Myocyte (in vitro differentiated cells): ENCODE data around the gene MPG. TPM values are rescaled to one million over a fixed set of nuclear protein-coding genes. Genes with fewer than 3 reads are reported as not detected.
"Not testable (repeated sequence)": the region's sequence is repeated elsewhere in the genome, so short reads cannot be mapped to it uniquely, and the experiment has no call there.

ENCODE experiments used
- DNase-seq: peaks from one replicate; pipeline ENCODE4 v3.0.0-alpha.2; 2012; ENCODE audit warnings: low read depth
- total RNA-seq: library from RNA; depleted of rRNA; stranded (reverse); fragments of >200 nt; gene quantifications from 2 replicates; pipeline ENCODE4 v1.2.3, GENCODE V29; 2014

The MPG gene
- total RNA-seq, 1 donor from 2014 or later, result 168 TPM

GRCh38 chr16:106623-107324, 28.7 kb downstream of the MPG start:
- DNase-seq, result peak; percentile 77

GRCh38 chr16:112153-112840, 34.3 kb downstream of the MPG start:
- no peak for DNase-seq

- no peak for DNase-seq
Observed at GRCh38 chr16:114327-114726, 36.3 kb downstream of the MPG start.

GRCh38 chr16:116015-116414, 38.0 kb downstream of the MPG start:
- DNase-seq, result no peak

DNA sequence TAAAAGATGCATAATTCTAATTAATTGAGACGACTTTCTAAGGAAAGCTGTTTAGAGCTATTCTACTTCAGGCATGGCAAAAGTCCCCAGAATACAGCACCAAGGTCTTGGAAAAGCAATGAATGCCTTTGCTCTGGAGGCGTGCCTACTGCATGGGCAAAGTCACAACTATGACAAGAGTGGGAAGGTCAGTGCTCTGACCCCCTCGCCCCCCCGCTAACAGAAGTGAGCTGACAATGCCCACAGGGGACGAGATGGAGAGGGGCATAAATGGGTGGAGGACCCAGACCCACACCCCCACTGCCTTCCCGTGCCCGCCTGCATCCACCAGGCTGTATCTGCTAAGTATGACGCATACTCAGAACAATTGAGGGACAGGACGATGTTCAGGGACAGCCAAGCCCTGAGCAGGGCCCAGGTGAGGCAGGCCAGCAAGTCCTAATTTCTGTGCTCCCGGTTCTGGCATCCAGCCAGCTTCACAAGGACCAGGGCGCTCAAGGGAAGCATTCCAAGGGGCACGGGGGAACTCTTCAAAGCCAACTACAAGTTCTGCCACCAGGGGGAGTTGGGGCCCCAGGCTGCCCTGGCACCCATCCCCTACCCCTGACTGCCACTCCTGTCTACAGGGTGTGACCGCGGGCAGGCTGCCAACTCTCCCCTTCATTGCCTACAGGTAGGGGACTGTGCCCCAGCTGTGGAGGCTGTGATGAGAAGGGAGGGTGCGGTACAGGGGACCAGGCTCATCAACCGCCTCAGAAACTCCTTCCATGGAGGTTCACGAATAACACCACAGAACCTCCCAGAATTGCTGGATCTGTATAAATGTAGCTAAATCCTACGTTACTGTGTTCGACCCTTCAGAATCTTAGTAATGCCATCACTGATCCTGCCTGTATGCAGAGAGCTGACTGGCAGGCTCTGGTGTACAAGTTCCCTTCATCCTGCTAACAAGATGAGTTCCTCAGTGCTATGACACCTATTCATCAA, 39.6 kb downstream of the MPG start:
- DNase-seq, result peak; percentile 53

DNA sequence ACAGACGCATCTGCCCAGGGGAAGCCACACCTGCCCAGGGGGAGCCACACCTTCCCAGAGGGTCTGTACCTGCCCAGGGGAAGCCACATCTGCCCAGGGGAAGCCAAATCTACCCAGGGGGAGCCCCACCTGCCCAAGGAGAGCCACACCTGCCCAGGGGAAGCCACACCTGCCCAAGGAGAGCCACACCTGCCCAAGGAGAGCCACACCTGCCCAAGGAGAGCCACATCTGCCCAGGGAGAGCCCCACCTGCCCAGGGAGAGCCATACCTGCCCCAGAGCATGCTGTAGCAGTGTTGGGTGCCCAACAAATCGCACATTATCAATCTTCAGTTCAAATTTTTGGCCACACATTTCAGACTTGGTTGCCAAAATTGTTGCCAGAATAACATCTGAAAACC, 40.8 kb downstream of the MPG start:
- no peak for DNase-seq

DNA sequence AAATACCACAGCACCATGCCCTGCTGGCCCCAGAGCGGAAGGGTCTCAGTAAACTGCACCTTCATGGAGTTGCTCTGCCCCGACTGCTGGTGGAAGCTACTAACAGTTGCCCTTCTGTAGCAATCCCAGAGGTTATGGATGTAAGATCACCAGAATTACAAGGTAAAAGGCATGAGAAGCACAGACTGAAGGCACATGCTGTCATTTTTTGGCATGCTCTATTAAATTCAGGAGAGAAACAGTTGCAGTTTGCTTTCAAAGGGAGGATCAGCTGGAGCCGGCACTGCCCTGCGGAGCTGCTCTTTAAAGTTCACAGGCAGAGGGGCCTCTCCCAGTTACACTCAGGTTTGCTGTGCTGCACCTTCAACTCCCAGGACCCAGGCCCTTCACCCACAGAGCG, 41.3 kb downstream of the MPG start:
- DNase-seq, result no peak

DNA sequence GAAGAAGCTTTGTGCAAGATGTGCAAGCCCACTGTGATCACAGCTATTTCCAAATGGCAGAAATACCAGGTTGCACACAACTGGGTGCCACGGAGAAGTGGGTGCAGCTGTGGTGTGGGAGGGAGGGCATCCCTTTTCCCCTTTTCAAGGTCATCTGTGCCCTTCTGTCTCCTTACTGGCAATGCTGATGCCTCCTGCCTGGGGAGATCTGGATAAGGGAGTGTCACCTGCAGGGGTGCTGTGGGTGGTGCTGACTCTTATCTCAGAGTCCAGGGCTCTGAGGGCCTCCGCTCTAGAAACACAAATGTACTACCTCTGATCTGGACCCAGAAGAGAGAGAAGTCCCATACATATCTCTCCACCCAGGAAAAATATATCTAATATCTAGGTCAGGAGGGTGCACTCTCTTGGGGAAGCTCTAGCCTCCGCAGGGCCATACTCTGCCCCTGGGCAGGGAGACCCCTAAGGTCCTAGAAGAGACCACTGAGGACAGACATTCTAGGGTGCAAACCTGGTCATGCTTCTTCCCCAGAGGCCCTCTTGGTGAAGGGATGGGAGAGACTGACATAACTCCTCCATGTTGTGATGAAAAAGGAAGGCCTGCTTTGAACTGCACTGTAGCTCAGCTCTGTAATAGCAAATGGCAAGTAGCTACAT, 41.9 kb downstream of the MPG start:
- no peak for DNase-seq

DNA sequence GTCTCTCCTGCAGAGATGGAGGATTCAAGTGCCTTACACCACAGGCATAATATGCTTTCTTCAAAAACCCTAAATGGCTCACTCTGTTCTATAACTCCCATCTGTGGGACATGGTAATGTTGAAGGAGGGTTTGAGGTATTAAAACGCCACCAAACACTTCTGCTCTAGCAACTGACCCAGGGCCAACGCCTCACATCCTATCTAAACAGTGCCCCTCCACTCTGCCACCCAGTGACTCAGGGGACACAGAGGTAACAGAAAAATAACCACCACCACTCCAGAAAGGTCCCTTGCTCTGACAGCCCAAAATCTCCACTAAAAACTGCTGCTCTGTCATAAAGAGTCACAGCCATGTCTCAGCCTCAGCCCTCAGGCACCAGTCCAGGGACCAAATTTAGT, 42.7 kb downstream of the MPG start:
- no peak for DNase-seq

DNA sequence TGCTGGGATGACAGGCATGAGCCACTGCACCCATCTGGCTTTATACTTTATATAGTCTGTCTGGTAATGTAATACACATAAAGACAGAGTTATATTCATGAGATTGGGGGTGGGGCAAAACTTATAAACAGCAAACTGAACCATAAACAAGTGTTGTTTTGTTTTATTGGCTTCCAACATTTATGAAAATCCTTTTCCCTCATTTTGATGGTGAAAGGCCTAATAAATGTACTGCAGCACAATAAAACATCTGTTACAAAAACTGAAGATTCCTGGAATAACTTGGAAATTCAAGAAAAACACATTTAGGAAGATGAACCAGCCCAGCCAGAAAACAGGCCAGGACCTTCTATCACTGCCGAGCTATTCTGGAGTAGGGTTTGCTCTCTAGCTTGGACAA, 44.3 kb downstream of the MPG start:
- no peak for DNase-seq

DNA sequence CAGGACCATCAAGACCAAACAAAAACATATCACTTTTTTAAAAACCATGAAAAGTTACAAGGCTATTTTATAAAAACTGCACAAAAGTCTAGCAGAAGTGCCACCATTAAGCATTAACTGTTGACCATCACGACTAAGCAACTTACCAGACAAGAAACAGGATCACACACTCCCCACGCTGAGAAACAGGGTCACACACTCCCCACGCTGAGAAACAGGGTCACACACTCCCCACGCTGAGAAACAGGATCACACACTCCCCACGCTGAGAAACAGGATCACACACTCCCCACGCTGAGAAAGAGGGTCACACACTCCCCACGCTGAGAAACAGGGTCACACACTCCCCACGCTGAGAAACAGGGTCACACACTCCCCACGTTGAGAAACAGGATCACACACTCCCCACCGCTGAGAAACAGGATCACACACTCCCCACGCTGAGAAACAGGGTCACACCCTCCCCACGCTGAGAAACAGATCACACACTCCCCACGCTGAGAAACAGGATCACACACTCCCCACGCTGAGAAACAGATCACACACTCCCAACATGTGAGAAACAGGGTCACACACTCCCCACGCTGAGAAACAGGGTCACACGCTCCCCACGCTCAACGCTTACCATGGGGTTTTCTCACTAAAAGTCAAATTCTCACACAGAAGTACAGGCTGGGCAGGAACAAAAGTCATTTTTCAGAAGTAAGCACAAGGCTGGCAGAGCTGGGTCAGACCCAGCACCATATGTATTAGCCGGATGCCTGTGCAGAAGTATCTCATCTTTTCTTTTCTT, 45.7 kb downstream of the MPG start:
- DNase-seq, result not testable (repeated sequence)

DNA sequence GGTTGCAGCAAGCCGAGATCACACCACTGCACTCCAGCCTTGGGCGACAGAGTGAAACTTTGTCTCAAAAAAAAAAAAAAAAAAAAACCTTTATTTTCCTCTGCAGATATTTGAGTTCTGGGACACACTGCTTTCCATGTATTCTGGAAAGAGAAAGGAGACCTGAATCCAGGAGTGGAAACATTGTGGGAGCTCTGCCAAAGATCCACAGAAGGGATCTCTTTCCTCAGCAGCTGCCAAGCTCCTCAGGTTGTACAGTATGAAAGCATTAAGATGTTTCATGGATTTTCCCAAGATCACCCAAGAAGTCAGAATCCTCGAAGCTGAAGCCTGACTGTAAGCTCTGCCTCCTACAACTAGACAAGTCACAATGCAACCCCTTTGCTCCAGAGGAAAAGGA, 47.0 kb downstream of the MPG start:
- DNase-seq, result no peak

DNA sequence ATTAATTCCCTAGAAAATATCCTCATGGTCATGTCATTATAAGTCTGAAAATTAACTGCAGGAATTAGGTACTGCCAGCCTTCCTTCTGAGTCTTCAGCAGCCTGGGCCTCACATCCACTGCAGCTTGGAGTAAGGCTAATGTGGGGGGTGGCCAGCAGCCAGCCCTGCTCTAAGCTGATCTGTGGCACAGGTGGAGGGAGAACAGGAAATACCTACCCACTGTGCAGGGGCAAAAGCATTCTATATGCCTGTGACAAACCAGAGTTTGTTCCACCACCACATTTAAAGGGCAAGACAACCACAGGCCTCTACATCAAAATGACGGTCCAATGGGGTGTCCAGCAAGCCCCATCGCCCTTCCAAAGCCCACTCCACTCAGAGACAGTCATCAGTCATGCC, 51.0 kb downstream of the MPG start:
- no peak for DNase-seq

DNA sequence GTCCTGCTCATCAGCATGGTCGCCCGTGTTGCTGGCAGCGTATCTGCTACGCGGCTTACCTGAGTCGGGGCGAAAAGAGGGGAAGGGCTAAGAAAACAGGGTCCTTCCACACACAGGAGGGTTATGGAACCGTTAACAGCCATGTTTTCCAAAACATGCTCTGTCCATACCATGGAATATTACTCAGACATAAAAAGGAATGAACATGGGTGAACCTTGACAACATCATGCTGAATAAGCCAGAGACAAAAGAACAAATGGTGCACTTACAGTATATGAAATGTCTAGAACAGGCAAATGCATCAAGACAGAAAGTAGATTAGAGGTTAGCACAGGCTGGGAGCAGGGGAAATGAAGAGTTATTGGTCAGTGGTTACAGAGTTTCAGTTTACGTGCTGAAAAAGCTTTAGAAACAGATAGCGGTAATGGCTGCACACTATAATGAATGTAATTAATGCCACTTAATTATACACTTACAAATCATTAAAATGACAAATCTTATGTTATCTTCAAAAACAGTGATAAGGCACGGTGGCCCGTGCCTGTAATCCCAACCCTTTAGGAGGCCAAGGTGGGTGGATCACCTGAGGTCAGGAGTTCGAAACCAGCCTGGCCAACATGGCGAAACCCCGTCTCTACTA, 52.6 kb downstream of the MPG start:
- no peak for DNase-seq

GRCh38 chr16:132120-132519, 54.1 kb downstream of the MPG start:
- no peak for DNase-seq

DNA sequence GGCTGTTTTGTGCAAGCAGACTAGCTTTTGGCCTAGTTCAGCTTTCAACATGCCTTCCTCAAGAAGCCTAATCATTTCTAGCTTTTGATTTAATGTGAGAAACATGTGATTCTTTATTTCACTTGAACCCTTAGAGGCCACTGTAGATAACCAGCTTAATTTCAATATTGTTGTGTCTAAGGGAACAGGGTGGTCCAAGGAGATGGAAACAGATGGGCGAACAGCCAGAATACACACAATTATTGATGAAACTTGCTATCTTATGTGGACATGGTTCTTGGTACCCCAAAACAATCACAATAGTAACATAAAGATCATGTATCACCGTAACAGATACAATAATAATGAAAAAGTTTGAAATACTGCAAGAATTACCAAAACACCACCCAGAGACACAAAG, 55.7 kb downstream of the MPG start:
- DNase-seq, result no peak
